Activated CD8-positive, alpha-beta memory T cell treated with anti-CD3 and anti-CD28 coated beads for 24 hours (primary cell): Measurements from ENCODE around the gene OGFOD3.
"Not testable (repeated sequence)": the region's sequence is repeated elsewhere in the genome, so short reads cannot be mapped to it uniquely, and the experiment has no call there.

Experiments used
- DNase-seq: peaks from one replicate; pipeline ENCODE4 v3.0.0-alpha.2; 2020

OGFOD3 gene

GRCh38 chr17:82349287-82349701 is 69.1 kb downstream of the OGFOD3 start:
- DNase-seq = no peak

DNA sequence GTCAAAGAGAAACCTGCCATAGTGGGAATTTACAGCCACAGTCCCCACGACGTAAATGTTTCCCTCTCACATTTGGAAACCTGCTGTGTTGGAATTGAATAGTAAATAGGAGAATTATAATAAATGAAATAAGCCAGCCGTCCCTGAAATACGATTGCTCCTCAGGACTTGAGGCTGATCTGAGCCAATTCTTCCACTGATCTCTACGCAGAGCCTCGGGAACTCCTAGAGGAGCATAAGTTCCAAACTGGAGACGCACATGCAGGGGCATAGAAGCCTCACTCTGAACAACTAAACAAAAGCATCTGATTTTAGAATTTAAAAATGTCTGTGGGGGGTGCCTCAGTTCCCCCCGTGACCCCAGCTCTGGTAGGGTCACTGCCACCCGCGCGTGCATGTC is 69.5 kb downstream of the OGFOD3 start:
- no peak for DNase-seq

DNA sequence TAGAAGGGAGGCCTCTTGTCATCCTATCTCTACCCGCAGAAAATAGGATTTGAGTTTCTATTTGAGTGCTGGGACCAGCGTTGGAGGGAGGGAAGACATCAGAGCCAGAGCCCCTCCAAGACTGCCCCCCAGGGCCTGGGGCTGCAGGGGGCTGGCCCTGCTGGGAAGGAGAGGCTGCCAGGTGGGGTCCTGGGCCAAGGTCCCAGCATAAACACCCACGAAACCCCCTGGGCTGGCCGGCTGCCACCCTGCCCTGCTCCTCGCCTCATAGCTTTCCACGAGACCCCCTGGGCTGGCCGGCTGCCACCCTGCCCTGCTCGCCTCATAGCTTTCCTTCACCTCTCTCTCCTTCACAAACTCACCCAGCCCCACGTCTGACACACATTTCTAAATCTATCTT is 70.0 kb downstream of the OGFOD3 start:
- no peak for DNase-seq

- not testable (repeated sequence) for DNase-seq
Observed at GRCh38 chr17:82347994-82348393, 70.4 kb downstream of the OGFOD3 start.

- no peak for DNase-seq
Observed at GRCh38 chr17:82346342-82347300, 71.8 kb downstream of the OGFOD3 start.

DNA sequence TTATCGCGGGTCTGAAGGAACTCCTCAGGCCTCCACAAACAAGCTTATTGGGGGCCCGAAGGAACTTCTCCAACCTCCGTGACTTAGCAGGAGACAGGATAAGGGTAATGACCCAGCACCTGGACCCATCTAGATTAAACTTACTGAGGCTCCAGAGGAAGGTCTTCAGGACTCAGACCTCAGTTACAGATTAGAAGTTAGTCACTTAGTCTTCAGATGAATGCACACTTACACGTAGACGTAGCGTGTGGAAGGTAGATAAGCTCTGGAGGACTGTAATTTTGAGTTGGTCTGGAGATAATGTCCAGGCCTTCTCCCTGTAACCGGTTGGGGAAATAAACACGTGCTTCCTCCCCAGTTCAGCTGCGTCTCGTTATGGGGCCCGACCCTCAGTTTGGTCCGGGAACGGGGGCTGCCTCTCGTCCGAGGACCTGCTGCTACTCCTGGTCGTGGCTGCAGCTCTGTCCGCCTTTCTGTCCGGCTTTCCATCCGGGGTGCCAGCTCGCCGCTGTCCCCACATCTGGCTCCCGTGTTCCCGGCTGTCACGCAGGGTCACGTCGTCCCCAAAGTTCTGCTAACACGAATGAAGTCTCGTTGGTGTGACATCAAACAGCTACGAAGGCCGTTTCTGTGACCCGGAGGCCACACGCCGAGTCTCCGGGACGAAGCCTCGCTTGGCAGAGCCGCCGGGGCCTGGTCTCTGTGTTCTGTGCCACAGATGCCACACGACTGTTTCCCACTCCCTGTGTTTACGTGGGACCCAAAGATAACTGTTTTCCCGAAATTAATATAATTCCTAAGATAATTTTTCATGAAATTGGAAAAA is 73.0 kb downstream of the OGFOD3 start:
- no peak for DNase-seq

DNA sequence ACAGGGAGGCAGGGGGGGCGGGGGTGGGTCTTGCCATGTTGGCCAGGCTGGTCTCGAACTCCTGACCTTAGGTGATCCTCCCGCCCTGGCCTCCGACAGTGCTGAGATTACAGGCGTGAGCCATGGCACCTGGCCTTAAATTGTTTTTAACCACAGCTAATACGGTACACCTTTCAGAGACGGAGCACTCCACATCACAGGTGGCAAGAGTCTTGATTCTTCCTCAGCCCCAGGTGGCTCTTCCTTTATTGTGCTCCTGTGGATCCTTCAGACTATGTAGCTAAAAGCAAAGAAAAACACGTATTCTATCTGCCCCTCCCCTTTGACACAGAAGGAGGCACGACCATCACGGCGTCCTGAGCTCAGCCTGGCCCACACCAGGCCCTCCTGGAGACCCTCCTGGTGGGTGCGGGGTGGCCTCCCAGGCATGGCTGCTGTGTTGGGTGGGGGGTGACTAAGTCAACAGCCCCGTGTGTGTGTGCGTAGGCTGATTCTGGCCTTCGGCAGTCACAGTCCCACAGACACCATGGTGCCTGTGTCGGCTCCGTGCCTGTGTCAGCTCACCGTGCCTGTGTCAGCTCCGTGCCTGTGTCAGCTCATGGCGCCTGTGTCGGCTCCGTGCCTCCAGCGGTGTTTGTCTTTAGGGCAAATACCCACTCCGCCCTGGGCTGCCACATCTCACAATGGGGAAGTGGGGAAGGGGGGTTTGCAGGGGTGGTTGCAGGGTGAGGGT is 74.0 kb downstream of the OGFOD3 start:
- no peak for DNase-seq

DNA sequence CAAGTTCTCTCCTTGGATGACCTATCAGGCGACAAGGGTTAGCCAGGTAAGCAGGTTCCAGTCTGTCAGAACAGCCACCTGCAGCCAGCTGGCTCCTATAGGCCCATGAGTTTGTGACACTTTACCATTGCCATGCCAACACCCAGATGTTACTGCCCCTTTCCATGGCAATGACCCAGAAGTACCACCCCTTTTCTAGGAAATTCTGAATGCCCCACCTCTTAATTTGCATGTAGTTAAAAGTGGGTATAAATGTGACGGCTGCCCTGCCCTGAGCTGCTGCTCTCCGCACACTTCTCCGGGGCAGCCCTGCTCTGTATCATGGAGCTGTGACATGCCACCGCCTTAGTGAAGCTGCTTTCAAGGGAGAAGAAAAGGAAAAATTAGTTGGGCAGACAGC is 74.8 kb downstream of the OGFOD3 start:
- no peak for DNase-seq

- DNase-seq = no peak
Observed at GRCh38 chr17:82342361-82343079, 75.9 kb downstream of the OGFOD3 start.

GRCh38 chr17:82339634-82340580 is 78.5 kb downstream of the OGFOD3 start:
- DNase-seq = no peak
